Measurements from ENCODE around the gene LRRFIP1. TPM values are rescaled to one million over a fixed set of nuclear protein-coding genes. Genes with fewer than 3 reads are reported as not detected.

Gene LRRFIP1
- total and polyA plus RNA-seq, 10 of the 15 experiments (the other 5 are each of a cell fraction or from before 2014, with no cell fraction given), result 36.2 to 120 (median 74.3) TPM

- no peak for ATAC-seq
- peaks cover 14 to 48% of the 10 kb centered on the region in 2 experiments for H3K36me3 ChIP-seq (ENCODE audit: control insufficient read depth in 2 of 2, insufficient read depth in 2 of 2, low read length in 1 of 2)
- no peaks in the 10 kb centered on the region for H3K79me2 ChIP-seq (ENCODE audit: control insufficient read depth, insufficient read depth, low read length)
- TF ChIP-seq PAX8 (IDR thresholded peaks at IDR 0.05) (no peak), BRCA1 (IDR thresholded peaks at IDR 0.05; ENCODE audit: low read depth, low read length) (no peak), PRDM15 (CRISPR knock-in tag; IDR thresholded peaks at IDR 0.05) (no peak), IKZF1 (conservative IDR thresholded peaks at IDR 0.05) (no peak), POLR2AphosphoS5 (IDR thresholded peaks at IDR 0.05; ENCODE audit: low read length) (no peak), TCF12 (IDR thresholded peaks at IDR 0.05; ENCODE audit: low read depth, low read length) (no peak), ATF3 (IDR thresholded peaks at IDR 0.05; ENCODE audit: borderline replicate concordance, extremely low read depth, low read depth, low read length) (no peak), MTA3 (IDR thresholded peaks at IDR 0.05; ENCODE audit: borderline replicate concordance, low read length) (no peak), PML (IDR thresholded peaks at IDR 0.05; ENCODE audit: low read length) (no peak), ZNF384 (IDR thresholded peaks at IDR 0.05; ENCODE audit: borderline replicate concordance, low read depth, low read length) (no peak)
- H3K4me2 ChIP-seq (ENCODE audit: control insufficient read depth, insufficient read depth), result no peak overlapping the region
- BruUV-seq (replicated peaks), result no TSS peak
- POLR2A ChIA-PET, result no interaction called here
- intact Hi-C loops (cut with micrococcal nuclease; ENCODE audit: unreplicated experiment) (no loop called here), in situ Hi-C loops (cut with MboI) (no loop called here)
- H3K4me3 ChIP-seq, result no peak overlapping the region
- no peak overlapping the region for H2AFZ ChIP-seq (ENCODE audit: control insufficient read depth, low read depth, low read length)
- WGBS (ENCODE audit: insufficient coverage, insufficient replicate concordance, low lambda C conversion rate, missing lambda C conversion rate), result 98% methylated on average over 10 of the region's 10 CpGs
- peaks cover 10% of the 10 kb centered on the region for H3K4me1 ChIP-seq (ENCODE audit: control insufficient read depth, insufficient read depth, low read length)
- no peak for DNase-seq (ENCODE audit: low read depth, low spot score)
- H3K9me3 ChIP-seq (replicated peaks; ENCODE audit: control insufficient read depth, insufficient read depth, low read length), result no peaks in the 10 kb centered on the region
- no peak overlapping the region for H3K27ac ChIP-seq (ENCODE audit: control insufficient read depth, insufficient read depth)
- RAD21 ChIA-PET (ENCODE audit: unreplicated experiment), result no interaction called here
- H4K20me1 ChIP-seq (ENCODE audit: control insufficient read depth, insufficient read depth), result no peaks in the 10 kb centered on the region
- no peak for FAIRE-seq
- H3K27me3 ChIP-seq (replicated peaks in 1 of 2; ENCODE audit: control insufficient read depth in 2 of 2, insufficient read depth in 2 of 2, low read length in 1 of 2), result no peaks in the 10 kb centered on the region
- no peak overlapping the region for H3K9ac ChIP-seq (ENCODE audit: control insufficient read depth, insufficient read depth, low read length)
- SMC1A ChIA-PET (ENCODE audit: uncharacterized antibody, unreplicated experiment), result interaction anchor here (1.1 to 1.2 kb wide), 2 partner anchors 85 to 88 kb away, joined by 3 to 4 read pairs; no protein-coding TSS in a partner anchor
- CTCF ChIA-PET, result interaction anchor here (1.0 kb wide), 1 partner anchor 12 kb away, joined by 4 read pairs; no protein-coding TSS in a partner anchor
Observed at GRCh38 chr2:237757616-237758015, 130.2 kb downstream of the LRRFIP1 start.

Data from GM12878 (cell line).